CD4-positive, alpha-beta T cell (primary cell): ENCODE results near the gene MEX3B. TPM values are rescaled to one million over a fixed set of nuclear protein-coding genes. Genes with fewer than 3 reads are reported as not detected.

ENCODE experiments used
- ATAC-seq: fragments of 200-7000 bp; cut with Tn5 transposase; one replicate; pipeline ENCODE4 v1.10.0; 2022; ENCODE audit warnings: mild to moderate bottlenecking; ENCODE audit not compliant: poor library complexity
- CTCF ChIA-PET: fragments of 350-600 bp; sonication (Branson Sonifier 250); formaldehyde crosslinking; loops from one replicate; lab custom pipeline; 2021; ENCODE audit warnings: antibody characterized with exemption, inconsistent platforms; lab: Charles Lee
- POLR2A ChIA-PET: fragments of 350-600 bp; sonication (Branson Sonifier 250); formaldehyde crosslinking; loops from one replicate; lab custom pipeline; 2021; ENCODE audit warnings: antibody characterized with exemption, inconsistent platforms; lab: Charles Lee
- DNase-seq, 14 experiments: peaks; one replicate each; pipeline ENCODE4 v3.0.0-alpha.2; 2013 to 2020; ENCODE audit warnings: mixed read lengths in 2 of 14
- H3K27ac ChIP-seq, 2 donors: one replicate each; pipeline versions ENCODE4 v1.5.1 to v1.7.0; 2013; ENCODE audit warnings: low read length in 2 of 2, low read depth in 1 of 2, mild to moderate bottlenecking in 1 of 2
- H3K27me3 ChIP-seq, 2 experiments: 1 replicate in 1 of 2; 2 replicates in 1 of 2; pipeline versions ENCODE4 v1.6.1 to v1.7.0; 2013; ENCODE audit warnings: low read length in 2 of 2, control low read depth in 1 of 2, mild to moderate bottlenecking in 1 of 2, moderate library complexity in 1 of 2; ENCODE audit not compliant: insufficient read depth in 2 of 2, control insufficient read depth in 1 of 2
- H3K36me3 ChIP-seq: one replicate; pipeline ENCODE4 v1.6.1; 2013; ENCODE audit warnings: low read length, control low read depth; ENCODE audit not compliant: insufficient read depth
- H3K4me1 ChIP-seq: one replicate; pipeline ENCODE4 v1.6.1; 2013; ENCODE audit warnings: low read length, control low read depth; ENCODE audit not compliant: insufficient read depth
- H3K4me3 ChIP-seq: one replicate; pipeline ENCODE4 v1.5.1; 2013; ENCODE audit warnings: mild to moderate bottlenecking, low read length, moderate library complexity
- H3K9me3 ChIP-seq, 2 experiments: 1 replicate in 1 of 2; 2 replicates in 1 of 2; pipeline versions ENCODE4 v1.6.1 to v1.7.0; 2013; ENCODE audit warnings: low read length in 2 of 2, mild to moderate bottlenecking in 2 of 2, control low read depth in 1 of 2, moderate library complexity in 1 of 2; ENCODE audit not compliant: control insufficient read depth in 1 of 2, insufficient read depth in 1 of 2
- H3K27ac Mint-ChIP-seq: one replicate; pipeline ENCODE4 v1.8.0; 2020; ENCODE audit warnings: mixed read lengths
- H3K27me3 Mint-ChIP-seq: one replicate; pipeline ENCODE4 v1.8.0; 2021; ENCODE audit warnings: mixed read lengths
- H3K36me3 Mint-ChIP-seq: one replicate; pipeline ENCODE4 v1.8.0; 2021; ENCODE audit warnings: low read depth, mixed read lengths
- H3K4me1 Mint-ChIP-seq: one replicate; pipeline ENCODE4 v1.8.0; 2021; ENCODE audit warnings: low read depth, mixed read lengths
- H3K4me3 Mint-ChIP-seq: one replicate; pipeline ENCODE4 v1.8.0; 2020; ENCODE audit warnings: mild to moderate bottlenecking, mixed read lengths
- H3K9me3 Mint-ChIP-seq: one replicate; pipeline ENCODE4 v1.8.0; 2020; ENCODE audit warnings: mixed read lengths
- CTCF ChIP-seq: fragments of 200-600 bp; IDR thresholded peaks from one replicate; pipeline ENCODE4 v1.8.0; 2022; ENCODE audit warnings: antibody characterized with exemption, mild to moderate bottlenecking
- intact Hi-C, 2 experiments: fragments of 100-400 bp; cut with DNase I in 1 of 2; cut with micrococcal nuclease in 1 of 2; formaldehyde crosslinking; loops; one replicate each; pipeline versions ENCODE4 v1.15.1 to v1.9.0; 2023 to 2025; cut with DNase I, micrococcal nuclease
- total RNA-seq, 174 experiments: library from RNA in 2 of 174; stranded (reverse) in 2 of 174; gene quantifications; one replicate each; pipeline ENCODE4 v1.2.3 and lab custom pipeline; 2021 to 2026

The MEX3B gene
- total RNA-seq, 2 experiments from 2014 or later, result 5.4 TPM

DNA sequence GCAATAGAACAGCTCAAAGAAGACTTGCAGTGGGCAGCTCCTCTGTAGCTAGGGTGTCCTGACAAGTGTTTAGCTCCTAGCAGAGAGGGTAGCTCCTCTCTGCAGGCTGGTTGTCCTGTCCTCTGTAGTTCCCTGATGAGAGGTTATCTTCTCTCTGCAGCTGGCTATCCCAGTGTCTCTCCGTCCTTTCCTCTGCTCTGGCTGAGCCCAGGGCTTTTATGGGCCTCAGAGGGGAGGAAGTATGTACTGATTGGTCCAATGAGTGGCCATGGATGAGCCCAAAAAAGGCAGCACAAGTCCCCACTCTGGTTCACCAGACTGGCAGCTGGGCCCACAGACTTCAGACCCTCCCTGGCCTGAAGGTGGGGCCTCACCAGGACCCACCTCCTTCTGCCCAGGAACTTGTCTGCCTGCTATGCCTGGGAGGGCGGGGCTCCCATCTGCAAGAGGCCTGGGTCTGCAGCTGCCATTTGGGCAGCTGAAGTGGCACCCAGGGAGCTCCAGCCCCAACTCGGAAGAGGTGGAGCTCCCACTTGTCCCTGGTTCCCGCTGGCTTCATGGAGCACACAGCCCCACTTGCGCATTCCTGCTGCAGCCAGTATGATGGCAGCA is 27.2 kb upstream of the MEX3B start:
- TF ChIP-seq CTCF, result no peak
- ATAC-seq (no peak), DNase-seq (no peak)
- CTCF ChIA-PET, result no interaction called here
- H3K27me3 ChIP-seq, result peaks cover 0 to 5% of the 10 kb centered on the region in 2 experiments
- Mint-ChIP-seq H3K4me1 (no peaks in the 10 kb centered on the region), H3K9me3 (no peaks in the 10 kb centered on the region), H3K27ac (no peak overlapping the region), H3K27me3 (peaks cover under 1% of the 10 kb centered on the region), H3K4me3 (no peak overlapping the region), H3K36me3 (no peaks in the 10 kb centered on the region)
- H3K4me3 ChIP-seq, result no peak overlapping the region
- no peaks in the 10 kb centered on the region for H3K36me3 ChIP-seq
- intact Hi-C loops, result no loop called here
- no peaks in the 10 kb centered on the region for H3K4me1 ChIP-seq
- H3K9me3 ChIP-seq, result peaks cover 0 to 6% of the 10 kb centered on the region in 2 experiments
- POLR2A ChIA-PET, result no interaction called here
- H3K27ac ChIP-seq, result no peak overlapping the region

- ChIA-PET POLR2A (no interaction called here), CTCF (no interaction called here)
- intact Hi-C loops, result no loop called here
These were observed 20.6 kb upstream of the MEX3B start for GRCh38 chr15:82066455-82066854.

DNA sequence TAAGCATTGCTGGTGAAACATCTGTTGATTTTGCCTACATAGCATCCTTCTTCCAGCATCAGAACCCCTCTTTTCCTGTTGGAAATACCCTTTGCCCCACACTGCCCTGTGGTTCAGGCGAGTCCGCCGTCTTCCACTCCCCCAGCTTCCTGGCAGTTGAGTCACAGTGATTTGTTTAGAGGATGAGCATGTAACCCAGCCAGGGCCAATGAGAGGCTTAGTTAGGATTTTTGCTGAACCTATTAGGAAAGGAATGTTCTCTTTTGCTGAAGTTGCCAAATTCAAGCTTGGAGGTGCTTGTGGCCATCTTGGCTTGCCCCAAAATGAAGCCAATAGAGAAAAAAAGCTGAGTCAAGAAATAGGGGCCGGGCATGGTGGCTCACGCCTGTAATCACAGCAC is 19.0 kb upstream of the MEX3B start:
- Histone ChIP-seq H3K27ac (no peak overlapping the region), H3K9me3 (no peaks in the 10 kb centered on the region), H3K4me3 (no peak overlapping the region), H3K4me1 (no peaks in the 10 kb centered on the region), H3K27me3 (peaks cover 13 to 19% of the 10 kb centered on the region in 2 experiments), H3K36me3 (no peaks in the 10 kb centered on the region)
- Mint-ChIP-seq H3K27me3 (peaks cover 42% of the 10 kb centered on the region), H3K9me3 (no peaks in the 10 kb centered on the region), H3K4me3 (no peak overlapping the region), H3K4me1 (peaks cover 5% of the 10 kb centered on the region), H3K27ac (no peak overlapping the region), H3K36me3 (no peaks in the 10 kb centered on the region)
- intact Hi-C loops, result no loop called here
- no peak for ATAC-seq
- TF ChIP-seq CTCF, result no peak
- POLR2A ChIA-PET, result no interaction called here
- DNase-seq, result no peak
- CTCF ChIA-PET, result no interaction called here

More at GRCh38 chr15:82066455-82066854, 20.6 kb upstream of the MEX3B start:
- ATAC-seq (no peak), DNase-seq (no peak)
- peaks cover 9 to 13% of the 10 kb centered on the region in 2 experiments for H3K27me3 ChIP-seq
- Mint-ChIP-seq H3K27me3 (peaks cover 27% of the 10 kb centered on the region), H3K4me3 (no peak overlapping the region), H3K27ac (no peak overlapping the region), H3K4me1 (peaks cover 5% of the 10 kb centered on the region), H3K9me3 (no peaks in the 10 kb centered on the region), H3K36me3 (no peaks in the 10 kb centered on the region)
- H3K9me3 ChIP-seq, result no peaks in the 10 kb centered on the region
- no peak for TF ChIP-seq CTCF
- H3K36me3 ChIP-seq, result no peaks in the 10 kb centered on the region
- no peak overlapping the region for H3K27ac ChIP-seq
- H3K4me1 ChIP-seq, result no peaks in the 10 kb centered on the region
- H3K4me3 ChIP-seq, result no peak overlapping the region
